ENCODE results near the gene SDF4.

Gene SDF4

GRCh38 chr1:1210726-1211540, 20.9 kb downstream of the SDF4 start:
- no peak for DNase-seq

GRCh38 chr1:1208713-1209433, 22.9 kb downstream of the SDF4 start:
- no peak for DNase-seq

- no peak for DNase-seq
These were observed 24.3 kb downstream of the SDF4 start for GRCh38 chr1:1207571-1207892.

- no peak for DNase-seq
These were observed 24.8 kb downstream of the SDF4 start for GRCh38 chr1:1206966-1207531.

GRCh38 chr1:1206376-1206965, 25.3 kb downstream of the SDF4 start, which contains the start of gene TNFRSF18:
TNFRSF18 (minus strand) TSS chr1:1206592; CDS start chr1:1206571, 21 bp downstream.
- no peak for DNase-seq

GRCh38 chr1:1205769-1206375, 25.9 kb downstream of the SDF4 start:
- no peak for DNase-seq

GRCh38 chr1:1204998-1205768, 26.6 kb downstream of the SDF4 start:
- no peak for DNase-seq

GRCh38 chr1:1204425-1204920, 27.3 kb downstream of the SDF4 start:
- DNase-seq: no peak

GRCh38 chr1:1203561-1204424, 28.0 kb downstream of the SDF4 start:
- DNase-seq: no peak

- DNase-seq: no peak
These were observed 28.8 kb downstream of the SDF4 start for GRCh38 chr1:1202831-1203560.

GRCh38 chr1:1200876-1201810, 30.7 kb downstream of the SDF4 start:
- DNase-seq: no peak

GRCh38 chr1:1199961-1200875, 31.6 kb downstream of the SDF4 start:
- no peak for DNase-seq

- DNase-seq: no peak
These were observed 32.5 kb downstream of the SDF4 start for GRCh38 chr1:1199141-1199960.

- DNase-seq: no peak
These were observed 33.2 kb downstream of the SDF4 start for GRCh38 chr1:1198423-1199140.

- no peak for DNase-seq
These were observed 34.0 kb downstream of the SDF4 start for GRCh38 chr1:1197551-1198422.

- no peak for DNase-seq
These were observed 34.7 kb downstream of the SDF4 start for GRCh38 chr1:1197188-1197500.
